Activated CD4-positive, CD25-positive, alpha-beta regulatory T cell (primary cell): ENCODE results near the gene PLAAT1.

Experiments
- DNase-seq, 4 experiments: peaks; one replicate each; lab custom pipeline; 2025; lab: John Stamatoyannopoulos, UW

PLAAT1 gene

DNA sequence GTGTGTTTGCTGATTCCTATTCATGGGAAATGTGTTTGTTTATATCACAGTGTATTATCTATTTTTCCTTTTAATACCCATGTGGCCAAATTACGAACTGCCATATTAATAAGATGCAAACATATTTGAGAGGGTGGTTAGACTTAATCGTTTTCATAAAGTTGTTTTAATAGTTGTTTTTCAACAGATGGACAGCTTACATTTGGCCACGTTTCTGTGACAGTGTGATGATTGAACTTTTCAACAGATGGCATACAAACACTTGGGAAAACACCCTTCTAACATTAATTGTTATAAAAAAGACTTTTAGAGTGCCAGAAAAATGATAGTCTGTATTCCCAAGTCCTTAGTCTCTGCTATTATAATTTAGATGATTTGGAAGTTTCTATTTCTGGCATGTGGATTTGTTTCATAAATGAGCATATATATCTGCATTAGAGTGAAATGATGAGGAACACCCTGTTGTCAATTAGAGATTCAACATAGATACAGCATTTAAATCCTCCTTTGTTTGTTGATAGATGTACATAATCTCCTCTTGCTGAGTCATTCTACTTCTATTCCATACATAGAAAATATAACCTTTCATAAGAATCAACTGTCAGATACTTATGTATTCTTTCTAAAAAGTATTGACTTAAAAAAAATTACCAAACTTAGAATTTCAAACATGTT, 13.1 kb downstream of the PLAAT1 start:
- no peak for DNase-seq

DNA sequence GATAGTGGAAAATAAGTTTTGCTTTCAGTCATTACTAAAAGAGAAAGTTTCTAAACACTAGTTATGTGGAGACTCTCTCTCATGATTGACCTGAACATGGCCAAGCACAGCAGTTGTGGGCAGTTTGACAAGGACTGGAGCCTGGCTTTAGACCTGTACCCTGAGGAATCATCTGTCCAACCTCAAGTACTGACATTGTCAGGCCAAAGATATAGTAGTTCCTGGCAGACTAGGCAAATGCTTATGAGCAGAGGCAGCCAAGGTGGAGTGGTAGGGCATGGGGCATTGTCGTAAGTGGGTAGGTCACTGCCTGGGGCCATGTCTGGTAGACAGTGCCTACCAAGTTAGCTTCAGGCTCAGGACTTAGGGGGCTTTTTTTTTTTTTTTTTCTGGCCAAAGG, 20.9 kb downstream of the PLAAT1 start:
- DNase-seq: no peak

DNA sequence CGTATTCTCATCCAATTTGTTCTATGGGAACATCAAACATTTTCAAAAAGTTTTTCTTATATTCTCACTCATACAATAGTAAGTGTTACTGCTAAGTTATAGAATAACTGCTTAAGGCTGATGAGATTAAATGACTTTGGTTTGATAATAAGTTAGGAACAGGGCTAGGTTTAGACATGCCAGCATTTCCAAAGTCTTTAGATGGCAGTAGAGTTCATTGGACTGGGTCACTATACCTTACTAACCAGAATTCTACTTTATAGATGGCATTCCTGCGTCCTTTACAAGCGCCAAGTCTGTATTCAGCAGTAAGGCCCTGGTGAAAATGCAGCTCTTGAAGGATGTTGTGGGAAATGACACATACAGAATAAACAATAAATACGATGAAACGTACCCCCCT, 21.7 kb downstream of the PLAAT1 start:
- DNase-seq: no peak

DNA sequence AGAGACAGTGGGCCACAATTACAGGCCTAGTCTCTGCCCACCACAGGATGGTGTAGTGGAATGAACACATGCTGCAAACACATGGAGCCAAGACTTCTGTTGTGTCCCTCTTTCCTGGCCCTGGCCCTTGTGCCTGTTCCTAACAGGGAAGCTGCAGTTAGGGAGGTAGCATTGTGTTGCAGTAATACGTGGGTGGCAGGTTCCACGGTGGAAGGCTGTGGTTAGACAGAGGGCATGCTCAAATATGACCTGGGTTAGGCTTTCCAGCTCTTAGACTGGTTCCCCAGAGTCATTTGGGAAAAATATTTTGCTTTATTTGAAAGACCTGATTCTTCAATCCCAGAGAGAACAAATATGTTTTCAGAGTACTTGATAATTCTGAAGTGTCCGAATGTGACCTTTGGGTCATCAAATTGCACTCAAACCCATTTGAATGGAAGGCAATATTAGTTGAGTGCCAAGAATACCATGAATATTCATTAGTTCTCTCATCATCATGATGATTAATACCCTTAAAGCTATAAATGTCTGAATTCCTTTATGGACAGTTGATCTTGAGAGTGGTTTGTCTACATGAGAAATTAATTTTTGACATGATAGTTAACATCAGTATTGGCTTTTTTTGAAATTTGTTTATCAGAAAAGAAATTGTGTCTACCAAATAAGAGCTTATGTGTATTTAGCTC, 28.5 kb downstream of the PLAAT1 start:
- no peak for DNase-seq

- DNase-seq: no peak
Observed at GRCh38 chr3:193270451-193270850, 29.4 kb downstream of the PLAAT1 start.

DNA sequence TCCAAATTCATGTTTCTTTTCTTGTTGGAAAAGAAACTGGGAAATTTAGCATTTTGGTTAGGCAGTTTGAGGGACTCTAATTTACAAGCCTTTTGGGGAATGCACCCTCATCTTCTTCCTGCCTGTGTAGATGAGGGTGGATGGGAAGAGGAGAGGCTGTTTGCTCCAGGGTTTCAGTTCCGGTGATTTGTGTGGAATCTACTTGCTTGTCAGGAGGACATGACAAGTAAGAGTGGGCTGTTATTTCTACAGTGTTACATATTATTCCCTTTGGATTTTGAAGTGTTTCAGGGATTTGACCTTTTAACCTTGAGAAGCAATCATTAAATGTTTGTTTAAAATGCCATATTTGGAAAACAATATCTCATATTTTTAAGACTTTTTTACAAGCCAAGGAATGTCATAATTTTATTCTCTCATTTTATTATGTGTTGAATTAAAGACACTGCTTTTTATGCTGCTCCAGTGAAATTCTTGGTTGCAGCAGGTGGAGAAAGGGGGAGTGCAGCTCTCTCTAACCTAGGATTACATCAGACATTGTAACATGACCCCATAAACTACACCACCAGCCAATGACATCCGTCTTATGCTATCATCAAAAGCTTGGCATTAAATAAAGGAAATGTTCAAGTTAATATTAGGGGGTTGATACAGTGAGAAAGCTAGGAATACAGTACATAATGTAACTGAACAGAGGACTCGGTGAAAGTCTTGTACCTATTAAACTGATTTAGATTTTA, 30.2 kb downstream of the PLAAT1 start:
- DNase-seq: no peak

DNA sequence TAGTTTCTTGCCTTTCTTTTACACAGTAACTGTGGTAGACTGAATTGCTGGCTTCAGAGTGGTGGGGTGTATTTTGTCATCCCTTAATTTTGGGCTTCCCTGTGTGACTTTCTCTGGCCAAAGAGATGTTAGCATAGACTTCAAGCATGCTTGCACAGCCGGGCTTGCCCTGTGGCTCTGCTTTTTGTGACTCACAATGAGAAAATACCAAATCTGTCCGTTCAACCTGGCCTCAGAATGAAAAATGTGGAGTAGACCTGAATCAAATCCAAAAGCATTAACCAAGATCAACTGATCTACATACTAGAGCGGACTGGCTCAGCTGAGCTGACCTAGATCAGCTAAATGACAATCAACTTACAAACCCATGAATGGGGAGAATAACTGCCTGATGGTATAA, 51.4 kb downstream of the PLAAT1 start:
- no peak for DNase-seq

DNA sequence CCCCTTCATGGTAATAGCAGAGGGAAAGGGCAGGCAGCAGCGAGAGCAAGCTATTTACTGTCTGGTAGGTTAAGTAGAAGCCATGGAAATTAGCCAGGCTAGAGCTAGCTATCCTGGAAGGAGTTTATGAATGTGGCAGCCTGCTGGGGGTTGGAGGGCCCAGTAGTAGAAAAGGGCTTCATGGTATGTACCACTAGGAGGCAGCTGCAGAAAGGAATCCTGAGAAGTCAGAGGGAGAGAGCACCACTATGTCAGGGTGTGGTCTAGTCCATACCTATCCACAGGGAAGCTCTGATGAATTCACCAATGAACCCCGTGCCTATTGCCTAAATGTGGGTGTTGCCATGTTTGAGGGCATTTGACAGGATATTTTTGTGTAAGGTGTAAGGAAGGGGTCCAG, 55.0 kb downstream of the PLAAT1 start:
- DNase-seq: no peak

GRCh38 chr3:193297421-193297820, 56.4 kb downstream of the PLAAT1 start:
- no peak for DNase-seq

- no peak for DNase-seq
Observed at GRCh38 chr3:193301433-193301832, 60.4 kb downstream of the PLAAT1 start.

GRCh38 chr3:193305356-193305755, 64.3 kb downstream of the PLAAT1 start:
- DNase-seq: no peak

- DNase-seq: no peak
Observed at GRCh38 chr3:193310914-193311723, 70.1 kb downstream of the PLAAT1 start.

- DNase-seq: no peak
Observed at GRCh38 chr3:193313061-193313958, 72.3 kb downstream of the PLAAT1 start.

DNA sequence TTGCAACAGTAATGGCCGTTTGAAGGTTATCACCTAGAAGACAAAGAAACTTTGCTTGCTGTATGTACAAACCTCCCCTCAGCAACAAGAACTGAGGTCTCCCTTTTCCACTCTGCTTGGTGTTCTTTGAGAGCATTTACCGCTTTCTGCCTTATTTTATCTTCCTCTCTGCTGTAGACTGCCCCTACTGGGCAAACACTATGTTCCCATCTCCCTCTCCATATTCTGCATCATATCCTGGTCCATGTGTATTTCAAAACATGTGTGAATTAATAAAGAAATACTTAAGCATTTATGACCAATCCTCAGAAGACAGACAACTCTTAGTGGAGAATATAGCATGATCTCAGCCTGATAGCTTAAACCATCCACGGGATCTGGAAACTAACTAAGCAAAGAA, 73.1 kb downstream of the PLAAT1 start:
- no peak for DNase-seq

DNA sequence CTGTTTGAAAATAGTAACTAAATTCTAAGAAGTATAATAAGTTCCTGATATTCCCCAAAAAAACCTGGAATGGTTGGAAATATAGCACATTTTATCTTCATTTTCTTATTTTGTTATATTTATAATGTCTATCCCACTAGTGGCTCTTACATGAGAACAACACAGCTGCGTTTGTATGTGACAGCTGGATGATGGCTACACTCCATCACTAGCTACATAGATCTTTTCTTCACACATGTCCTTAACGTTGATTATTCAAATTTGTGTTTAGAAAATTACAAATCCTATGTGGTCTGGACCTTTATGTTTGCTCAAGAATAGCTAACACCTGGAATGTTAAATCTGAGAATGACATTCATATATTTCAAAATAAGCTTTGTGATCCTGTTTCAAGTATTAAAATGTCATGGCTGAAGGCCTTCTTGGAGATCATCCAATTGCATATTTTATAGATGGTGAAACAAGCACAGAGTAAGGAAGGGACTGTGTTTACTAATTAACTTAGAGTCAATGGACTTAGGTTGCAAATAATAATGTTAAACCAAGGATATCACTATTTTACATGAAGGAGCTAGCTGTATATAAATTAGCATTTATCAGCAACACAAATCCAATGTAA, 76.8 kb downstream of the PLAAT1 start:
- no peak for DNase-seq
